ENCODE measurements around the gene TMEM38B.
"Not testable (repeated sequence)": the region's sequence is repeated elsewhere in the genome, so short reads cannot be mapped to it uniquely, and the experiment has no call there.

Gene TMEM38B

GRCh38 chr9:105681313-105681712 is 13.0 kb upstream of the TMEM38B start:
- DNase-seq (ENCODE audit: low read depth in 2 of 2, low spot score in 1 of 2), result no peak

GRCh38 chr9:105681724-105682123 is 12.6 kb upstream of the TMEM38B start:
- DNase-seq (ENCODE audit: low read depth in 2 of 2, low spot score in 1 of 2), result no peak

DNA sequence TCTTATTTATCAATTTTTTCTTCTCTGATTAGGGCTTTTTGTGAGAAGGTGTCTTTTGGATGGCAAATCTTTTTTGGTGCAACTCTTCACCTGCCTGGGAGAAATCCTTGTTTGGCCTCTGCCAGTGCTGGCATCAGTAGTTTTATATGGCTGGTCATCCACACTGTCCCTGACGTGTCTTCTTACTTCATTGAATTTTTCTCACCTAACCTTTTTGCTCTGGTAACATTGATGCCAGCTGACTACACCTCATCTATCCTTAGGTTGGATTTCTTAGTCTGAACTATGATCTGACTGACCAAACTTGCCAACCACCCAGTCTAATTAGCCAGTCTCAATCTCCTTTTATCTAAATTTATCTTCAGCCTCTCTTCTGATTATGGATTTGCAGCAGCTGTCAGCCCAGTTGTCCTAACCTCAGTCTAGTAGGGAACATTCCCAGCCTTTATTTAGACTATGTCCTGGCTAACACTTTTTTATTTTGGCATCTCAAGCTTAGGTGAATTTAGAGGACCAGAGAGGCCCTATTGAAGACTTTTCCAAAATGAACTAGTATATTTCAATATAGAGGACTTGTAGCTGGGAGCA is 10.6 kb upstream of the TMEM38B start:
- no peak for DNase-seq (ENCODE audit: low read depth in 2 of 2, low spot score in 1 of 2)

DNA sequence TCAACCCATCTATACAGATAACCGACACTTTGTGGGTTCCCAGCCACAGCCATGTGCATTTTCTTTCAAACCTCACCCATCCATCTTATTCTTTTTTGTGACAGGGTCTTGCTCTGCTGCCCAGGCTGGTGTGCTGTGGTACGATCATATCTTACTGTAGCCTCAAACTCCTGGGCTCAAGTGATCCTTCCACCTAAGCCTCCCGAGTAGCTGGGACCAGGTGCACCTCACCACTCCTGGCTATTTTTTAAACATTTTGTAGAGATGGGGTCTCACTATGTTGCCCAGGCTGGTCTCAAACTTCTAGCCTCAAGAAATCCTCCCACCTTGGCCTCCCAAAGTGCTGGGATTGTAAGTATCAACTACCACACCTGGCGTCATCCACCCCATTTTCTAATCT is 7.4 kb upstream of the TMEM38B start:
- DNase-seq (ENCODE audit: low read depth in 2 of 2, low spot score in 1 of 2), result no peak

DNA sequence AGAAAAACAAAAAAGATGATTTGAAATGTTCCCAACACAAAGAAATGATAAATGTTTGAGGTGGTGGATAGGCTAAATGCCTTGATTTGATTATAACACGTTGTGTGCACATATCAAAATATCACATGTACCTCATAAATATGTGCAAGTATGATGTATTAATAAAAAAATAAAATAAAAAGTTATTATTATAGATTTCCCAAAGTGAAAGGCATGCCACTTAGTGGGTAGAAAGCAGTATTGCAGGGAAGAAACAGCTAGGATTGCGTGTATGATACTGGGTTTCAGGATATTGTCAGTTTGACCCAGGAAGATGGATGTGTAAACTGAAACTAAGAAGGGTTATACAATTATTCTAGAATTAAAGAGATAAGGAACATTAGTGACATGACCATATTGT is 3.6 kb upstream of the TMEM38B start:
- DNase-seq (ENCODE audit: low read depth in 2 of 2, low spot score in 1 of 2), result no peak

DNA sequence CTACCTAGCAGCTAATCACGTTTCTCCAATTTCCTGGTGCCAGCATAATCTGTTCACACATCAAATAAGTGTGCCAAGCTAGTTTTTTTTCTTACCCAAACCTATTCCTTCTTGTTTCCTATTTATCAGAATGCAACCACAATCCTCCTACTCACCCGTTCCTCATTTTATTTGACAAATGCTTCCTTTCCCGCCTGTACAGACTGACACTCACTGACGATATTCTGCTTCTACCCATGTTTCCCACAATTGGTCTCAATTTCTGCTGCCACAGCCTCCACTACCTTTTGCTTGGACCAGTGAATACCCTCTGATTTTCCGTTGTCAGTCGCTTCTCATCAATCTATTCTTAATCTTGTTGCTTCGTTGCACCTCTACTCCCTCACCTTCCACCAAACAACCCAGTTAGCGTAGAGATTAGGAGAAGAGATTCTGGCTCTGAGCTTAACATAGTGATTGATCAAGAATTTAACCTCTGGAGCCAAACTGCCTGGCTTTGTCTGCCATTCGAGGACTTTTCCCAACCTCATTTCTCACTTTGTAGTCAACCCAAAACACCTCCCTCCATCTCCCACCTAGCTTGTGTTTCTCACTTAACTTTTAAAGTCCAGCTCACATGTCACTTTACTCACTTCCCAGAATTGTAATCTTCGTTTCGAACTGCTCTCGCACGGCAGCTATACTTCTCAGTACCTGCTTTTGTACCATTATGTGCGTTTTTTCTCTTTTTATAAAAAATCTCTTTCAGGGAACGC is 729 bp upstream of the TMEM38B start:
- no peak for DNase-seq (ENCODE audit: low read depth in 2 of 2, low spot score in 1 of 2)

DNA sequence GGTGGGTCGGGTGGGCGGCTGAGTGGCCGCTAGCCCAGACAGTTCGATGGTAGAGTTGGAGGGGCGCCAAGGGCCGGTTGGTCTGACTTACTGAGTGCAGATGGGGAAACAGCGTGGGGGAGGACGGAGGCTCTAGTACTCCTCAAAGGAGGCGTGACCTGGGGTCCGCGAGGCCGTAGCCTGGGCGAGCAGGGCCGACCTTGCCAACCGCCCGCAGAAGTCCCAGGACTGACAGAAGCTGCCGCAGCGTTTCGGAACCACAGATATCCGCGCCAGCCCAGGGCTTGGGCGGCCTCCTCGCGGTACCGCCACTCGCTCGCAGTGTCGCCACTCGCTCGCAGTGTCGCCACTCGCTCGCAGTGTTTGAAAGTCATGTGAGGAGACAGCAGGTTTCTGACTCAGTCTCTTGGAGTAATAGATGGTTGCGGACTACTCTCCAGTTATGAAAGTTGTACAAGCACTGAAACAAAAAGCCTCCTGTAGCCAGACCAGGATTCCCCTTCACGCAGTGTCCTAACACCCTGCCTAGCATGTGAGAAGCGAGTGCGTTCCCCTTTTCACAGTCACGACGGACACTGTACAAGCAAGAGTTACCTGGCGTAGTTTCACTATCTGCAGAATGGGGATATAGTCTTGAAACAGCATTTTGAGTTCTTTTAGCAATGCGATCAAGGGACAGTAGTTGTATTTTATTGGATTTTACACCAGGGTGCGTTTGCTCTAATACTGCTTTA is 674 bp downstream of the TMEM38B start:
- DNase-seq (ENCODE audit: low read depth in 2 of 2, low spot score in 1 of 2), result peak; percentile 8 to 10

- no peak for DNase-seq (ENCODE audit: low read depth in 2 of 2, low spot score in 1 of 2)
Measured at GRCh38 chr9:105696219-105696793, 2.0 kb downstream of the TMEM38B start.

DNA sequence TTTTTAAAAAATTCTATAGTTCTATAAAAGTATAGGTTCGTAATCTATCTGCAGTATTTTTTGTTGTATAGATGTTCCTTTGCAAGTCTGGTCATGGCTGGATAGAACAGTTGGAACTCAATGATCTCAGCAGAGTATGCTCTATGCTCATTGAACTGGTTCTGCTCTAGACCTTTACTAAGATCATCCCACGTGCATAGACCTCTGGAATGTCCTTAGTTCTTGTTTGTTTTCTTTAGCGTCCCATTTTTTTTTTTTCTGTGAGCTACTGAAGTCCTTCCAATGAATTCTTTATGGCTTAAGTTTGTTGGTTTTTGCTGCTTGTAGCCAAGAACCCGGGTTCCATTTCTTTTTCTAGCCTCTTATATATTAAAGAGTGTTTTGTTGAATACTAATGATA is 3.5 kb downstream of the TMEM38B start:
- no peak for DNase-seq (ENCODE audit: low read depth in 2 of 2, low spot score in 1 of 2)

GRCh38 chr9:105698348-105698870 is 4.1 kb downstream of the TMEM38B start:
- no peak for DNase-seq (ENCODE audit: low read depth in 2 of 2, low spot score in 1 of 2)

DNA sequence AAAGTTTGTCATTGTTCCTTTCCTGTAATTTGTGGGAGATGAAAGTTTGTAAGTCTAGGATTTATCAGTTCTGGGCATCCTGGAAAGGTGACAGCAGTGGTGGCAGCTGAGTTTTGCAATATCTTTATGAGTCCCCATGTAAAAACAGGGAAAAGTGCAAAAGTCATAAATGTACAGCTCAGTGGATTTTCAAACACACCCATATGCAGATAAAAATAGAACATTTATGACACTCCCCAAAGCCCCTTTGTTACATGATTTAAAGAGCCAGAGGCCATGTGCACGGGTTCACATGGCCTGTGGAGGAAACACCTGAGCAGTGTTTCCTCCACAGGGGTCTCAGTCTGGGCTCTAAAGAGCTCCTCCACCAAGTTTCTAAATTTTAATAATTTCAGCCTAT is 6.3 kb downstream of the TMEM38B start:
- DNase-seq (ENCODE audit: low read depth in 2 of 2, low spot score in 1 of 2), result no peak

DNA sequence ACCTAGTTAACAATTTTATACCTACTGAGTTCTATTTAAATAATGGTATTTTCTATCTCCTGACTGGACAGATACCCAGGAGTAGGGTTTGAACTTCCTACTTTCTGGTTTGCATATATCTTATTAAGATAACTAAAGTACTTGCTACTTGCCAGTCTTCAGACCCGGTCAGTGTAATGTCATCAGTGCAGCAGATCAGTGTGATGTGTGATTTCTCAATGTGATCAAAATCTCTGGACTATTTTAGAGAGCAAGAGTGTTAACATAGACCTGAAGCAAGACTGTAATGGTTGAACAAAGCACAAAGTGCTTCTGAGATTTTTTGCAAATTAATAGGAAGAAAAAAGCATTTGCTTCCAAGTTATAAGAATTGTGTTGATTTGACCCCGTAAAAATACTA is 6.8 kb downstream of the TMEM38B start:
- DNase-seq (ENCODE audit: low read depth in 2 of 2, low spot score in 1 of 2), result no peak

DNA sequence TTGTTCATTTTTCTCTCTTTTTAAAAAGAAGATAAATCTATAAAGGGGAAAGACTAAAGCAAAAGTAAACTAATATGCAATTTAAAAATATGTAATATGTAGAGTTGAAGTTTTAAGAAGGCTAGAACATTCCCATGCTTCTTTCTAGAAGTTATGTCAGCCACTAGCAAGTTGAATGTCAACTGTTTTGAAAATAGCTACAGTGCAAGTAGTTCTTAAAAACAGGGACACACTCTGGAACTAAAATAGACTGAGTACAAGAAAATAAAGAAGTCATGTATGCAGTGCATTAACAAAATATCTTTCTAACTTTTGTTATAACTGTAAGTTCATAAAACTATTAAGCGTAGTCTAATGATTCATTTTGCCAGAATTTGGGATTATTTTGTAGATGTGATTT is 7.9 kb downstream of the TMEM38B start:
- DNase-seq (ENCODE audit: low read depth in 2 of 2, low spot score in 1 of 2), result no peak

DNA sequence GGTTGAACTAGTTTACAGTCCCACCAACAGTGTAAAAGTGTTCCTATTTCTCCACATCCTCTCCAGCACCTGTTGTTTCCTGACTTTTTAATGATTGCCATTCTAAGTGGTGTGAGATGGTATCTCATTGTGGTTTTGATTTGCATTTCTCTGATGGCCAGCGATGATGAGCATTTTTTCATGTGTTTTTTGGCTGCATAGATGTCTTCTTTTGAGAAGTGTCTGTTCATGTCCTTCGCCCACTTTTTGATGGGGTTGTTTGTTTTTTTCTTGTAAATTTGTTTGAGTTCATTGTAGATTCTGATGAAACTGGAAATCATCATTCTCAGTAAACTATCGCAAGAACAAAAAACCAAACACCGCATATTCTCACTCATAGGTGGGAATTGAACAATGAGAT is 9.3 kb downstream of the TMEM38B start:
- not testable (repeated sequence) for DNase-seq (ENCODE audit: low read depth in 2 of 2, low spot score in 1 of 2)

- no peak for DNase-seq (ENCODE audit: low read depth in 2 of 2, low spot score in 1 of 2)
Measured at GRCh38 chr9:105706156-105706555, 11.8 kb downstream of the TMEM38B start.

DNA sequence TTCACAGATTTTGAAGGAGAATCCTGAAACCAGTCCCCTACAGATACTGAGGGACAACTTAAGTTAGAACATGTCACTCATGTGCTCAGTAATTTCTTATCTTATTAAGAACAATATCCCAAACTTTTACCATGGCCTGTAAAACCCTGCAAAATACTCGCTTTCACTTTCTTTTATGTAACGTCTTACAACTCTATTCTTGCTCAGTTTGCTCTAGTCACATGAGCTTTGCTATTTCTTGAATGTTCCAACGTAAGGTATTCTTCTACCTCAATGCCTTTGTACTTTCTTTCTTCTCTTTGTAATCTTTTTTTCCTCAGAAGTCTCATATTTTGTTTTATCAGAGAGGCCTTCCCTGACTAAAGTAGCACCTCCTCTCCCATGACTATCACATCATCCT is 14.1 kb downstream of the TMEM38B start:
- DNase-seq (ENCODE audit: low read depth in 2 of 2, low spot score in 1 of 2), result no peak

GRCh38 chr9:105710638-105711037 is 16.3 kb downstream of the TMEM38B start:
- DNase-seq (ENCODE audit: low read depth in 2 of 2, low spot score in 1 of 2), result no peak

DNA sequence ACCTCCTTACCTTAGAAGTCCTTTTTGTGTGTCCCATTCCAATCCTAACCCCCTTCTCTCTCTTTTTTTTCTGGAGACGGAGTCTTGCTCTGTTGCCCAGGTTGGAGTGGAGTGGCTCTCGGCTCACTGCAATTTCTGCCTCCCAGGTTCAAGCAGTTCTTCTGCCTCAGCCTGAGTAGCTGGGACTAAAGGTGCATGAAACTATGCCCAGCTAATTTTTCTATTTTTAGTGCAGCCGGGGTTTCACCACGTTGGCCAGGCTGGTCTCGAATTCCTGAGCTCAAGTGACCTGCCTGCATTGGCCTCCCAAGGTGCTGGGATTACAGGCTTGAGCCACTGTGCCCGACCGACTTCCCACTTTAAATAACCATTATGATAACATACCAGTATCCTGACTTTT is 17.5 kb downstream of the TMEM38B start:
- DNase-seq (ENCODE audit: low read depth in 2 of 2, low spot score in 1 of 2), result no peak

- no peak for DNase-seq (ENCODE audit: low read depth in 2 of 2, low spot score in 1 of 2)
Measured at GRCh38 chr9:105712297-105712696, 18.0 kb downstream of the TMEM38B start.

- DNase-seq (ENCODE audit: low read depth in 2 of 2, low spot score in 1 of 2), result no peak
Measured at GRCh38 chr9:105712773-105713172, 18.4 kb downstream of the TMEM38B start.

- DNase-seq (ENCODE audit: low read depth in 2 of 2, low spot score in 1 of 2), result no peak
Measured at GRCh38 chr9:105713260-105714019, 19.1 kb downstream of the TMEM38B start.
